Activated naive CD4-positive, alpha-beta T cell treated with anti-CD3 and anti-CD28 coated beads, Interleukin-2, amount 10 ng/mL, durations not matched to agents 7 days and 5 days (primary cell): Measurements from ENCODE around the gene CDIP1.

Source experiments
- CTCF ChIA-PET: fragments of 350-600 bp; sonication (Branson Sonifier 250); formaldehyde crosslinking; loops from one replicate; lab custom pipeline; 2021; ENCODE audit warnings: antibody characterized with exemption; lab: Charles Lee
- DNase-seq: peaks from one replicate; pipeline ENCODE4 v3.0.0-alpha.2; 2020
- H3K27ac Mint-ChIP-seq: one replicate; pipeline ENCODE4 v1.8.0; 2021; ENCODE audit warnings: mild to moderate bottlenecking, moderate library complexity, mixed read lengths
- H3K27me3 Mint-ChIP-seq: one replicate; pipeline ENCODE4 v1.8.0; 2021; ENCODE audit warnings: mild to moderate bottlenecking, mixed read lengths
- H3K36me3 Mint-ChIP-seq: one replicate; pipeline ENCODE4 v1.8.0; 2021; ENCODE audit warnings: mixed read lengths
- H3K4me1 Mint-ChIP-seq: one replicate; pipeline ENCODE4 v1.8.0; 2021; ENCODE audit warnings: mixed read lengths
- H3K4me3 Mint-ChIP-seq: one replicate; pipeline ENCODE4 v1.8.0; 2021; ENCODE audit warnings: mild to moderate bottlenecking, moderate library complexity, mixed read lengths
- H3K9me3 Mint-ChIP-seq: one replicate; pipeline ENCODE4 v1.8.0; 2021; ENCODE audit warnings: mixed read lengths

Gene CDIP1

GRCh38 chr16:4561596-4561995 lies 23.0 kb upstream of the CDIP1 start:
- no peaks in the 10 kb centered on the region for H3K36me3 Mint-ChIP-seq
- no peak overlapping the region for H3K4me3 Mint-ChIP-seq
- peaks cover 40% of the 10 kb centered on the region for H3K27me3 Mint-ChIP-seq
- H3K27ac Mint-ChIP-seq, result no peak overlapping the region
- CTCF ChIA-PET, result interaction anchor here (0.7 to 1.2 kb wide), 2 partner anchors 11 to 25 kb away, joined by 3 to 4 read pairs; no protein-coding TSS in a partner anchor
- H3K9me3 Mint-ChIP-seq, result no peaks in the 10 kb centered on the region
- no peaks in the 10 kb centered on the region for H3K4me1 Mint-ChIP-seq
- DNase-seq, result no peak

- Mint-ChIP-seq H3K27ac (no peak overlapping the region), H3K4me3 (no peak overlapping the region), H3K36me3 (no peaks in the 10 kb centered on the region), H3K4me1 (no peaks in the 10 kb centered on the region), H3K27me3 (peaks cover 52% of the 10 kb centered on the region), H3K9me3 (no peaks in the 10 kb centered on the region)
- CTCF ChIA-PET, result interaction anchor here (1.1 kb wide), 1 partner anchor 9 kb away, joined by 8 read pairs; no protein-coding TSS in a partner anchor
- DNase-seq, result no peak
Observed at GRCh38 chr16:4557973-4558372, 19.4 kb upstream of the CDIP1 start.

GRCh38 chr16:4556580-4556979 lies 18.0 kb upstream of the CDIP1 start:
- H3K9me3 Mint-ChIP-seq, result no peaks in the 10 kb centered on the region
- H3K4me3 Mint-ChIP-seq, result no peak overlapping the region
- H3K4me1 Mint-ChIP-seq, result no peaks in the 10 kb centered on the region
- H3K36me3 Mint-ChIP-seq, result no peaks in the 10 kb centered on the region
- CTCF ChIA-PET, result no interaction called here
- no peak for DNase-seq
- H3K27me3 Mint-ChIP-seq, result peaks cover 49% of the 10 kb centered on the region
- H3K27ac Mint-ChIP-seq, result no peak overlapping the region

- Mint-ChIP-seq H3K9me3 (no peaks in the 10 kb centered on the region), H3K4me3 (no peak within 1 kb of the TSS), H3K36me3 (no peaks in the 10 kb centered on the region), H3K27ac (no peak within 1 kb of the TSS), H3K4me1 (no peaks in the 10 kb centered on the region), H3K27me3 (peaks cover 46% of the 10 kb centered on the region)
- CTCF ChIA-PET, result no interaction called here
- no peak for DNase-seq
Observed at GRCh38 chr16:4556112-4556511, 17.5 kb upstream of the CDIP1 start, which contains the start of gene C16orf96. C16orf96 (plus strand) TSS chr16:4556340; CDS start chr16:4556490, 150 bp downstream.

- CTCF ChIA-PET, result interaction anchor here (1.0 to 1.3 kb wide), 2 partner anchors 33 to 134 kb away, joined by 3 to 5 read pairs; no protein-coding TSS in a partner anchor
- H3K4me1 Mint-ChIP-seq, result peaks cover 8% of the 10 kb centered on the region
- peaks cover 43% of the 10 kb centered on the region for H3K27me3 Mint-ChIP-seq
- no peaks in the 10 kb centered on the region for H3K9me3 Mint-ChIP-seq
- no peaks in the 10 kb centered on the region for H3K36me3 Mint-ChIP-seq
- DNase-seq, result no peak
- no peak overlapping the region for H3K27ac Mint-ChIP-seq
- H3K4me3 Mint-ChIP-seq, result no peak overlapping the region
Observed at GRCh38 chr16:4552541-4552940, 14.0 kb upstream of the CDIP1 start.

- CTCF ChIA-PET, result interaction anchor here (0.9 to 7.4 kb wide), 5 partner anchors 8 to 43 kb away, joined by 3 to 80 read pairs (median 8); no protein-coding TSS in a partner anchor
- H3K27me3 Mint-ChIP-seq, result peaks cover 33% of the 10 kb centered on the region
- no peak overlapping the region for H3K4me3 Mint-ChIP-seq
- H3K27ac Mint-ChIP-seq, result no peak overlapping the region
- H3K36me3 Mint-ChIP-seq, result no peaks in the 10 kb centered on the region
- H3K4me1 Mint-ChIP-seq, result peaks cover 8% of the 10 kb centered on the region
- no peak for DNase-seq
- no peaks in the 10 kb centered on the region for H3K9me3 Mint-ChIP-seq
Observed at GRCh38 chr16:4550591-4550990, 12.0 kb upstream of the CDIP1 start.

GRCh38 chr16:4548124-4548523 lies 9.6 kb upstream of the CDIP1 start:
- CTCF ChIA-PET, result interaction anchor here (0.6 to 7.4 kb wide), 11 partner anchors 9 to 394 kb away, joined by 3 to 80 read pairs (median 5); partner anchors contain the start of genes CDIP1 and HMOX2
- no peak overlapping the region for H3K4me3 Mint-ChIP-seq
- DNase-seq, result no peak
- H3K27ac Mint-ChIP-seq, result no peak overlapping the region
- peaks cover 8% of the 10 kb centered on the region for H3K4me1 Mint-ChIP-seq
- H3K27me3 Mint-ChIP-seq, result peaks cover 23% of the 10 kb centered on the region
- H3K36me3 Mint-ChIP-seq, result no peaks in the 10 kb centered on the region
- no peaks in the 10 kb centered on the region for H3K9me3 Mint-ChIP-seq

GRCh38 chr16:4544473-4544872 lies 5.9 kb upstream of the CDIP1 start:
- Mint-ChIP-seq H3K36me3 (peaks cover 7% of the 10 kb centered on the region), H3K4me1 (peaks cover 10% of the 10 kb centered on the region), H3K27ac (no peak overlapping the region), H3K27me3 (peaks cover 26% of the 10 kb centered on the region), H3K4me3 (no peak overlapping the region), H3K9me3 (peaks cover 8% of the 10 kb centered on the region)
- no peak for DNase-seq
- CTCF ChIA-PET, result interaction anchor here (7.4 kb wide), 1 partner anchor 37 kb away, joined by 80 read pairs; no protein-coding TSS in a partner anchor

GRCh38 chr16:4539716-4540284 lies 1.2 kb upstream of the CDIP1 start:
- Mint-ChIP-seq H3K4me3 (no peak overlapping the region), H3K9me3 (peaks cover 14% of the 10 kb centered on the region), H3K36me3 (peaks cover 11% of the 10 kb centered on the region), H3K27me3 (peaks cover 22% of the 10 kb centered on the region), H3K27ac (no peak overlapping the region), H3K4me1 (peaks cover 38% of the 10 kb centered on the region)
- DNase-seq, result no peak
- CTCF ChIA-PET, result interaction anchor here (0.6 to 1.3 kb wide), 4 partner anchors 8 to 208 kb away, joined by 3 to 5 read pairs (median 4); no protein-coding TSS in a partner anchor

- CTCF ChIA-PET, result interaction anchor here (1.3 to 1.9 kb wide), 2 partner anchors 9 to 31 kb away, joined by 3 to 15 read pairs; no protein-coding TSS in a partner anchor
- peaks cover 13% of the 10 kb centered on the region for H3K36me3 Mint-ChIP-seq
- H3K27me3 Mint-ChIP-seq, result peaks cover 22% of the 10 kb centered on the region
- peak overlapping the region; percentile 53 for H3K27ac Mint-ChIP-seq
- no peak for DNase-seq
- peak overlapping the region; percentile 74 for H3K4me3 Mint-ChIP-seq
- peaks cover 46% of the 10 kb centered on the region for H3K4me1 Mint-ChIP-seq
- peaks cover 14% of the 10 kb centered on the region for H3K9me3 Mint-ChIP-seq
Observed at GRCh38 chr16:4537376-4538343, 913 bp downstream of the CDIP1 start.

GRCh38 chr16:4536391-4537106 lies 2.0 kb downstream of the CDIP1 start:
- no peak for DNase-seq
- peaks cover 22% of the 10 kb centered on the region for H3K27me3 Mint-ChIP-seq
- peaks cover 14% of the 10 kb centered on the region for H3K9me3 Mint-ChIP-seq
- CTCF ChIA-PET, result interaction anchor here (0.7 to 1.9 kb wide), 4 partner anchors 30 to 220 kb away, joined by 3 to 15 read pairs (median 4); no protein-coding TSS in a partner anchor
- H3K4me1 Mint-ChIP-seq, result peaks cover 46% of the 10 kb centered on the region
- no peak overlapping the region for H3K27ac Mint-ChIP-seq
- peaks cover 17% of the 10 kb centered on the region for H3K36me3 Mint-ChIP-seq
- H3K4me3 Mint-ChIP-seq, result peak overlapping the region; percentile 74

- no peak for DNase-seq
- Mint-ChIP-seq H3K9me3 (peaks cover 14% of the 10 kb centered on the region), H3K36me3 (peaks cover 17% of the 10 kb centered on the region), H3K27me3 (peaks cover 18% of the 10 kb centered on the region), H3K4me3 (no peak overlapping the region), H3K27ac (no peak overlapping the region), H3K4me1 (peaks cover 46% of the 10 kb centered on the region)
- CTCF ChIA-PET, result interaction anchor here (1.0 to 1.9 kb wide), 3 partner anchors 29 to 90 kb away, joined by 3 to 15 read pairs (median 5); no protein-coding TSS in a partner anchor
Observed at GRCh38 chr16:4535627-4536108, 2.9 kb downstream of the CDIP1 start.

GRCh38 chr16:4534151-4534790 lies 4.3 kb downstream of the CDIP1 start:
- CTCF ChIA-PET, result interaction anchor here (0.7 kb wide), 1 partner anchor 27 kb away, joined by 4 read pairs; no protein-coding TSS in a partner anchor
- H3K4me1 Mint-ChIP-seq, result peaks cover 54% of the 10 kb centered on the region
- peaks cover 5% of the 10 kb centered on the region for H3K9me3 Mint-ChIP-seq
- peaks cover 10% of the 10 kb centered on the region for H3K27me3 Mint-ChIP-seq
- peaks cover 13% of the 10 kb centered on the region for H3K36me3 Mint-ChIP-seq
- H3K4me3 Mint-ChIP-seq, result no peak overlapping the region
- peak; percentile 35 for DNase-seq
- no peak overlapping the region for H3K27ac Mint-ChIP-seq
